SJCRH30 (cell line): ENCODE measurements around the gene ACSF2. TPM values are rescaled to one million over a fixed set of nuclear protein-coding genes. Genes with fewer than 3 reads are reported as not detected.
"Not testable (repeated sequence)": the region's sequence is repeated elsewhere in the genome, so short reads cannot be mapped to it uniquely, and the experiment has no call there.

Source experiments
- DNase-seq, 2 experiments: peaks; one replicate each; pipeline ENCODE4 v3.0.0-alpha.2; 2015 to 2020
- H3K27ac ChIP-seq: fragments of 250-450 bp; sonication (Bioruptor Pico); 2 replicates; pipeline ENCODE4 v1.5.1; 2020; ENCODE audit warnings: mild to moderate bottlenecking, moderate library complexity
- H3K27me3 ChIP-seq: fragments of 250-450 bp; sonication (Bioruptor Pico); 2 replicates; pipeline ENCODE4 v1.5.1; 2020; ENCODE audit warnings: mild to moderate bottlenecking, moderate library complexity
- H3K36me3 ChIP-seq: fragments of 250-450 bp; sonication (Bioruptor Pico); 2 replicates; pipeline ENCODE4 v1.5.1; 2020; ENCODE audit warnings: mild to moderate bottlenecking, moderate library complexity
- H3K4me1 ChIP-seq: fragments of 250-450 bp; sonication (Bioruptor Pico); 2 replicates; pipeline ENCODE4 v1.5.1; 2020; ENCODE audit warnings: mild to moderate bottlenecking, moderate library complexity
- H3K4me3 ChIP-seq: fragments of 250-450 bp; sonication (Bioruptor Pico); 2 replicates; pipeline ENCODE4 v1.5.1; 2020; ENCODE audit warnings: mild to moderate bottlenecking, moderate library complexity
- H3K9me3 ChIP-seq: fragments of 250-450 bp; sonication (Bioruptor Pico); replicated peaks from 2 replicates; pipeline ENCODE4 v1.5.1; 2020; ENCODE audit warnings: mild to moderate bottlenecking, moderate library complexity
- total RNA-seq: library from RNA; depleted of rRNA; stranded (reverse); fragments of >200 nt; shearing (Covaris generic); gene quantifications from 2 replicates; pipeline ENCODE4 v1.2.3, GENCODE V29; 2014

The ACSF2 gene
- total RNA-seq, 1 experiment from 2014 or later = 6.3 TPM

GRCh38 chr17:50424246-50424995 is 1.6 kb upstream of the ACSF2 start:
- Histone ChIP-seq H3K36me3 (no peaks in the 10 kb centered on the region), H3K9me3 (no peaks in the 10 kb centered on the region), H3K27me3 (no peaks in the 10 kb centered on the region), H3K4me1 (peaks cover 8% of the 10 kb centered on the region; the same call in 1 of the 2 replicates), H3K4me3 (no peak overlapping the region), H3K27ac (no peak overlapping the region)
- DNase-seq = no peak

GRCh38 chr17:50424996-50425681 is 879 bp upstream of the ACSF2 start:
- Histone ChIP-seq H3K27ac (peak overlapping the region; percentile 63), H3K9me3 (no peaks in the 10 kb centered on the region), H3K4me1 (peaks cover 8% of the 10 kb centered on the region; the same call in 1 of the 2 replicates), H3K36me3 (no peaks in the 10 kb centered on the region), H3K27me3 (no peaks in the 10 kb centered on the region), H3K4me3 (peak overlapping the region; percentile 78)
- DNase-seq = no peak

GRCh38 chr17:50426472-50426782 is 409 bp downstream of the ACSF2 start:
- peak overlapping the region; percentile 78 for H3K4me3 ChIP-seq
- H3K4me1 ChIP-seq = peaks cover 8% of the 10 kb centered on the region; the same call in 1 of the 2 replicates
- no peak for DNase-seq
- no peaks in the 10 kb centered on the region for H3K9me3 ChIP-seq
- no peaks in the 10 kb centered on the region for H3K27me3 ChIP-seq
- H3K36me3 ChIP-seq = no peaks in the 10 kb centered on the region
- peak overlapping the region; percentile 63; the same call in 1 of the 2 replicates for H3K27ac ChIP-seq

GRCh38 chr17:50426814-50427787 is 1.1 kb downstream of the ACSF2 start:
- Histone ChIP-seq H3K4me1 (peaks cover 6% of the 10 kb centered on the region; the same call in 1 of the 2 replicates), H3K27ac (0 out of 2 replicates have a peak overlapping the region, but pooled peaks have one; percentile 1), H3K4me3 (peak overlapping the region; percentile 78), H3K36me3 (no peaks in the 10 kb centered on the region), H3K9me3 (no peaks in the 10 kb centered on the region), H3K27me3 (no peaks in the 10 kb centered on the region)
- peak; percentile 41 to 62 for DNase-seq

- not testable (repeated sequence) for H3K9me3 ChIP-seq, H3K27me3 ChIP-seq, H3K27ac ChIP-seq, DNase-seq, H3K4me1 ChIP-seq, H3K4me3 ChIP-seq, H3K36me3 ChIP-seq
These were observed 2.1 kb downstream of the ACSF2 start for GRCh38 chr17:50428126-50428525.

- no peak for DNase-seq
- Histone ChIP-seq H3K27me3 (no peaks in the 10 kb centered on the region), H3K4me3 (no peak overlapping the region), H3K4me1 (peaks cover 6% of the 10 kb centered on the region; the same call in 1 of the 2 replicates), H3K36me3 (no peaks in the 10 kb centered on the region), H3K27ac (no peak overlapping the region), H3K9me3 (no peaks in the 10 kb centered on the region)
These were observed 2.9 kb downstream of the ACSF2 start for GRCh38 chr17:50428831-50429424.

- Histone ChIP-seq H3K4me3 (no peak overlapping the region), H3K4me1 (peaks cover 6% of the 10 kb centered on the region; the same call in 1 of the 2 replicates)
These were observed 3.8 kb downstream of the ACSF2 start for GRCh38 chr17:50429793-50430192.

GRCh38 chr17:50430821-50431618 is 5.0 kb downstream of the ACSF2 start:
- DNase-seq = no peak
- Histone ChIP-seq H3K9me3 (no peaks in the 10 kb centered on the region), H3K27me3 (no peaks in the 10 kb centered on the region), H3K4me3 (no peak overlapping the region), H3K4me1 (peaks cover 2% of the 10 kb centered on the region; the same call in 1 of the 2 replicates), H3K36me3 (no peaks in the 10 kb centered on the region), H3K27ac (no peak overlapping the region)

More at GRCh38 chr17:50429793-50430192, 3.8 kb downstream of the ACSF2 start:
- no peak overlapping the region for H3K27ac ChIP-seq
- H3K9me3 ChIP-seq = no peaks in the 10 kb centered on the region
- no peaks in the 10 kb centered on the region for H3K27me3 ChIP-seq
- no peaks in the 10 kb centered on the region for H3K36me3 ChIP-seq
- DNase-seq = no peak

GRCh38 chr17:50432125-50432762 is 6.2 kb downstream of the ACSF2 start:
- Histone ChIP-seq H3K27ac (no peak overlapping the region), H3K4me1 (peaks cover 2% of the 10 kb centered on the region; the same call in 1 of the 2 replicates), H3K27me3 (no peaks in the 10 kb centered on the region), H3K9me3 (no peaks in the 10 kb centered on the region), H3K36me3 (no peaks in the 10 kb centered on the region), H3K4me3 (no peak overlapping the region)
- DNase-seq = no peak

- Histone ChIP-seq H3K9me3 (no peaks in the 10 kb centered on the region), H3K4me1 (no peaks in the 10 kb centered on the region), H3K4me3 (no peak overlapping the region), H3K27me3 (no peaks in the 10 kb centered on the region), H3K27ac (no peak overlapping the region), H3K36me3 (no peaks in the 10 kb centered on the region)
- no peak for DNase-seq
These were observed 11.4 kb downstream of the ACSF2 start for GRCh38 chr17:50437409-50437808.

- Histone ChIP-seq H3K9me3 (no peaks in the 10 kb centered on the region), H3K27ac (no peak overlapping the region), H3K27me3 (no peaks in the 10 kb centered on the region), H3K4me1 (no peaks in the 10 kb centered on the region), H3K36me3 (no peaks in the 10 kb centered on the region), H3K4me3 (no peak overlapping the region)
- DNase-seq = peak in 1 of 2 experiments; percentile 13
These were observed 13.0 kb downstream of the ACSF2 start for GRCh38 chr17:50439008-50439407.

GRCh38 chr17:50440172-50440837 is 14.3 kb downstream of the ACSF2 start:
- Histone ChIP-seq H3K9me3 (no peaks in the 10 kb centered on the region), H3K27me3 (no peaks in the 10 kb centered on the region), H3K4me3 (no peak overlapping the region), H3K27ac (no peak overlapping the region), H3K36me3 (no peaks in the 10 kb centered on the region), H3K4me1 (no peaks in the 10 kb centered on the region)
- no peak for DNase-seq
